ENCODE results near the gene CTBP1. TPM values are rescaled to one million over a fixed set of nuclear protein-coding genes. Genes with fewer than 3 reads are reported as not detected.

The CTBP1 gene
- total RNA-seq, 1 experiment from 2014 or later: 223 TPM

DNA sequence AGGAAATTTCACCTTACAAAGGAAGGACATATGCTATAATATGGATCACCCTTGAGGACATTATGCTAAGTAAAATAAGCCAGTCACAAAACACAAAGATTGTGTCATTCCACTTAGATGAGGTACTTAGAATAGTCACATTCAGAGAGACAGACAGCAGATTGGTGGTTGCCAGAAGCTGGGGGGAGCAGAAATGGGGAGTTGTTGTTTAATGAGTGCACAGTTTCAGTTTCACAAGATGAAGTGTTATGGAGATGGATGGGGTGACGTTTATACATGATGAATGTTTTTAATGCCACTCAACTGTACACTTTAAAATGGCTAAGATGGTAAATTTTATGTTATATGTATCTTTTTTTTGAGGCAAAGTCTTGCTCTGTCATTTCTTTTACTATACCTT lies 61.7 kb downstream of the CTBP1 start:
- TF ChIP-seq, protein P1, sequence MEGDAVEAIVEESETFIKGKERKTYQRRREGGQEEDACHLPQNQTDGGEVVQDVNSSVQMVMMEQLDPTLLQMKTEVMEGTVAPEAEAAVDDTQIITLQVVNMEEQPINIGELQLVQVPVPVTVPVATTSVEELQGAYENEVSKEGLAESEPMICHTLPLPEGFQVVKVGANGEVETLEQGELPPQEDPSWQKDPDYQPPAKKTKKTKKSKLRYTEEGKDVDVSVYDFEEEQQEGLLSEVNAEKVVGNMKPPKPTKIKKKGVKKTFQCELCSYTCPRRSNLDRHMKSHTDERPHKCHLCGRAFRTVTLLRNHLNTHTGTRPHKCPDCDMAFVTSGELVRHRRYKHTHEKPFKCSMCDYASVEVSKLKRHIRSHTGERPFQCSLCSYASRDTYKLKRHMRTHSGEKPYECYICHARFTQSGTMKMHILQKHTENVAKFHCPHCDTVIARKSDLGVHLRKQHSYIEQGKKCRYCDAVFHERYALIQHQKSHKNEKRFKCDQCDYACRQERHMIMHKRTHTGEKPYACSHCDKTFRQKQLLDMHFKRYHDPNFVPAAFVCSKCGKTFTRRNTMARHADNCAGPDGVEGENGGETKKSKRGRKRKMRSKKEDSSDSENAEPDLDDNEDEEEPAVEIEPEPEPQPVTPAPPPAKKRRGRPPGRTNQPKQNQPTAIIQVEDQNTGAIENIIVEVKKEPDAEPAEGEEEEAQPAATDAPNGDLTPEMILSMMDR (conservative IDR thresholded peaks at IDR 0.05; ENCODE audit: low read depth, low read length): no peak
- TF ChIP-seq EZH2phosphoT487 (IDR thresholded peaks at IDR 0.05; ENCODE audit: borderline replicate concordance, low read length) (no peak), EZH2 (IDR thresholded peaks at IDR 0.05; ENCODE audit: low read length, unreplicated experiment) (no peak)
- intact Hi-C loops (cut with micrococcal nuclease): no loop called here
- ATAC-seq (no peak), DNase-seq (no peak)
- no peak overlapping the region for H2AFZ ChIP-seq (ENCODE audit: low read length)
- H3K9me3 ChIP-seq (ENCODE audit: low read length): no peaks in the 10 kb centered on the region
- no peak overlapping the region for H3K9ac ChIP-seq (ENCODE audit: low read length)
- H3K4me1 ChIP-seq (ENCODE audit: insufficient read depth, low read length): peaks cover 6% of the 10 kb centered on the region
- H3K4me2 ChIP-seq (ENCODE audit: low read length): no peak overlapping the region
- H3K79me2 ChIP-seq (ENCODE audit: low read length): no peaks in the 10 kb centered on the region
- no peaks in the 10 kb centered on the region for H3K36me3 ChIP-seq (ENCODE audit: low read depth, low read length)
- no peaks in the 10 kb centered on the region for H3F3A ChIP-seq (ENCODE audit: low read length, unreplicated experiment)
- BruUV-seq (replicated peaks): no TSS peak
- POLR2A ChIA-PET (ENCODE audit: unreplicated experiment): no interaction called here
- CTCF ChIA-PET: no interaction called here
- H3K27ac ChIP-seq (ENCODE audit: low read length): no peak overlapping the region
- H4K20me1 ChIP-seq (ENCODE audit: low read length): no peaks in the 10 kb centered on the region
- no peaks in the 10 kb centered on the region for H3K9me2 ChIP-seq (replicated peaks; ENCODE audit: low read length)
- H3K27me3 ChIP-seq (ENCODE audit: low read length): no peaks in the 10 kb centered on the region
- no peak overlapping the region for H3K4me3 ChIP-seq (ENCODE audit: low read length)

DNA sequence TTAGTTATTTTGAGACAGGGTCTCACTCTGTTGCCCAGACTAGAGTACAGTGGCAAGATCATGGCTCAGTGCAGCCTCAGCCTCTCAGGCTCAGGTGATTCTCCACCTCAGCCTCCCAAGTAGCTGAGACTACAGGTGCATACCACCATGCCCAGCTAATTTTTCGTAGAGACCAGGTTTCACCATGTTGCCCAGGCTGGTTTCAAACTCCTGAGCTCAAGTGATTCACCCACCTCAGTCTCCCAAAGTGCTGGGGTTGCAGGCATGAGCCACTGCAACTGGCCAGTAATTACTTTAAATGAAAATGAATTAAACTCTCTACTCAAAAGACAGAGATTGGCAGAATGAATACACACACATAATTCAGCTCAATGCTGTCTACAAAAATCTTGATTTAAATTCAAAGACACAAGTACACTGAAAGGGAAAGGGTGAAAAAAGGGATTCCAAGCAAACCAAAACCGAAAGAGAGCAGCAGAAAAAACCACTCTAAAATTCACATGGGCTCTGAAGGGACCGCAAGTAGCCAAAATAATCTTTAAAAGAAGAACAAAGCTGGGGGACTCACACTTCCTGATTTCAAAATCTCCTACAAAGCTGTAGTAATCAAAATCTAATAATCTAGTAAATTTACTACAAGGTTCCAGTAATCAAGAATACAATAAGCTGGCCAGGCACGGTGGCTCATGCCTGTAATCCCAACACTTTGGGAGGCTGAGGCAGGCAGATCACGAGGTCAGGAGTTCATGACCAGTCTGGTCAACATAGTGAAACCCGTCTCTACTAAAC lies 64.8 kb downstream of the CTBP1 start:
- no TSS peak for BruUV-seq (replicated peaks)
- Histone ChIP-seq H4K20me1 (ENCODE audit: low read length) (no peaks in the 10 kb centered on the region), H3K9me3 (ENCODE audit: low read length) (no peaks in the 10 kb centered on the region), H3K79me2 (ENCODE audit: low read length) (no peaks in the 10 kb centered on the region), H3K4me2 (ENCODE audit: low read length) (no peak overlapping the region), H3K27ac (ENCODE audit: low read length) (no peak overlapping the region), H2AFZ (ENCODE audit: low read length) (no peak overlapping the region), H3K36me3 (ENCODE audit: low read depth, low read length) (no peaks in the 10 kb centered on the region), H3K4me3 (ENCODE audit: low read length) (no peak overlapping the region), H3K9me2 (replicated peaks; ENCODE audit: low read length) (no peaks in the 10 kb centered on the region), H3K9ac (ENCODE audit: low read length) (no peak overlapping the region), H3K4me1 (ENCODE audit: insufficient read depth, low read length) (no peaks in the 10 kb centered on the region), H3K27me3 (ENCODE audit: low read length) (no peaks in the 10 kb centered on the region), H3F3A (ENCODE audit: low read length, unreplicated experiment) (no peaks in the 10 kb centered on the region)
- TF ChIP-seq EZH2phosphoT487 (IDR thresholded peaks at IDR 0.05; ENCODE audit: borderline replicate concordance, low read length): no peak
- intact Hi-C loops (cut with micrococcal nuclease): no loop called here
- POLR2A ChIA-PET (ENCODE audit: unreplicated experiment): no interaction called here
- CTCF ChIA-PET: interaction anchor here (0.6 kb wide), 1 partner anchor 197 kb away, joined by 3 read pairs; the partner anchor contains the start of gene IDUA
- no peak for ATAC-seq
- no peak for DNase-seq

DNA sequence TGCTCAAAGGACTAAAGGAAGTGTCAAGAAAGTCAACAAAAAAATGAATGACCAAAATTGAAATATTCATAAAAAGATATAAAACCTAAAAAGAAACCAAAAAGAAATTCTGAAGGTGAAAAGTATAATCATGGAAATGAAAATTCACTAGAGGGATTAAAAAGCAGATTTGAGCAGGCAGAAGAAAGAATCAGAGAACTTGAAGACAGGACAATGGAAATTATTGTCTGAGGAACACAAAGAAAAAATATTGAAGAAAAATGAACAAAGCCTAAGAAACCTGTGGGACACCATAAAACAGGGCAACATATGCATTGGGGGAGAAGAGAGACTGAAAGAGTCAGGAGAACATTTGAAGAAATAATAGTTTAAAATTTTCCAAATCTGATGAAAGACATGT lies 66.6 kb downstream of the CTBP1 start:
- ChIA-PET POLR2A (ENCODE audit: unreplicated experiment) (no interaction called here), CTCF (no interaction called here)
- H3K27ac ChIP-seq (ENCODE audit: low read length): no peak overlapping the region
- no peak overlapping the region for H3K9ac ChIP-seq (ENCODE audit: low read length)
- TF ChIP-seq EZH2 (IDR thresholded peaks at IDR 0.05; ENCODE audit: low read length, unreplicated experiment): no peak
- no peak for TF ChIP-seq EZH2phosphoT487 (IDR thresholded peaks at IDR 0.05; ENCODE audit: borderline replicate concordance, low read length)
- TF ChIP-seq, protein P1 (conservative IDR thresholded peaks at IDR 0.05; ENCODE audit: low read depth, low read length): no peak
- no peak overlapping the region for H3K4me2 ChIP-seq (ENCODE audit: low read length)
- no peaks in the 10 kb centered on the region for H3F3A ChIP-seq (ENCODE audit: low read length, unreplicated experiment)
- no peak overlapping the region for H2AFZ ChIP-seq (ENCODE audit: low read length)
- no peaks in the 10 kb centered on the region for H3K9me2 ChIP-seq (replicated peaks; ENCODE audit: low read length)
- no peaks in the 10 kb centered on the region for H4K20me1 ChIP-seq (ENCODE audit: low read length)
- no peaks in the 10 kb centered on the region for H3K9me3 ChIP-seq (ENCODE audit: low read length)
- H3K4me1 ChIP-seq (ENCODE audit: insufficient read depth, low read length): peaks cover 3% of the 10 kb centered on the region; the same call in 1 of the 2 replicates
- H3K27me3 ChIP-seq (ENCODE audit: low read length): no peaks in the 10 kb centered on the region
- H3K4me3 ChIP-seq (ENCODE audit: low read length): no peak overlapping the region
- no peaks in the 10 kb centered on the region for H3K79me2 ChIP-seq (ENCODE audit: low read length)
- no peaks in the 10 kb centered on the region for H3K36me3 ChIP-seq (ENCODE audit: low read depth, low read length)
- no TSS peak for BruUV-seq (replicated peaks)
- ATAC-seq: no peak
- intact Hi-C loops (cut with micrococcal nuclease): no loop called here
- no peak for DNase-seq

All from PC-3 (cell line).